HepG2 (cell line): ENCODE data around the gene CCDC170. TPM values are rescaled to one million over a fixed set of nuclear protein-coding genes. Genes with fewer than 3 reads are reported as not detected.
"Not testable (repeated sequence)": the region's sequence is repeated elsewhere in the genome, so short reads cannot be mapped to it uniquely, and the experiment has no call there.

Experiments
- ATAC-seq: fragments of 200-7000 bp; cut with Tn5 transposase; 3 replicates; pipeline ENCODE4 v1.9.1; 2020; ENCODE audit warnings: mild to moderate bottlenecking, moderate library complexity
- BruUV-seq: library from RNA; stranded (reverse); fragments of 400-500 nt; replicated peaks from 2 replicates; lab custom pipeline; 2021; lab: Mats Ljungman, UMichigan
- CTCF ChIA-PET: fragments of 300-600 bp; formaldehyde crosslinking; extraction: SDS; loops from one replicate; lab custom pipeline; 2021; ENCODE audit warnings: low total read pairs, inconsistent platforms, low intra/inter-chr PET ratio; lab: Yijun Ruan, JAX
- POLR2A ChIA-PET: fragments of 350-600 bp; sonication (Branson Sonifier 250); formaldehyde crosslinking; loops from one replicate; lab custom pipeline; 2020; ENCODE audit warnings: antibody characterized with exemption, inconsistent platforms; lab: Yijun Ruan, JAX
- DNase-seq: peaks from one replicate; pipeline ENCODE4 v3.0.0-alpha.2; 2015; ENCODE audit warnings: low spot score
- FAIRE-seq: peaks from 3 replicates; lab custom pipeline; 2011; peaks lifted over from hg19 to GRCh38; lab: Jason Lieb, UNC
- H2AFZ ChIP-seq: one replicate; pipeline ENCODE4 v1.6.1; 2011; ENCODE audit warnings: low read length, inconsistent platforms
- H3K27ac ChIP-seq: fragments of 300-600 bp; 3 replicates; pipeline ENCODE4 v1.8.0; 2011; ENCODE audit warnings: mixed run types, mild to moderate bottlenecking, mixed read lengths, low read length, inconsistent platforms; ENCODE audit not compliant: insufficient read depth; ENCODE audit errors: extremely low read length
- H3K27me3 ChIP-seq, 2 experiments: fragments of 200-600 bp in 1 of 2; 2 replicates in 1 of 2; 3 replicates in 1 of 2; pipeline versions ENCODE4 v1.6.0 to v1.8.0; 2011; ENCODE audit warnings: low read length in 2 of 2, mild to moderate bottlenecking in 2 of 2, moderate library complexity in 2 of 2, inconsistent platforms in 1 of 2; ENCODE audit not compliant: insufficient read depth in 2 of 2, control insufficient read depth in 1 of 2
- H3K36me3 ChIP-seq, 2 experiments: fragments of 200-600 bp in 1 of 2; replicated peaks in 1 of 2; 2 replicates in 1 of 2; 3 replicates in 1 of 2; pipeline versions ENCODE4 v1.5.1 to v1.8.0; 2011; ENCODE audit warnings: low read length in 2 of 2, inconsistent platforms in 1 of 2; ENCODE audit not compliant: insufficient read depth in 2 of 2, control insufficient read depth in 1 of 2
- H3K4me1 ChIP-seq: 2 replicates; pipeline ENCODE4 v1.5.1; 2012; ENCODE audit warnings: low read length, inconsistent platforms; ENCODE audit not compliant: insufficient read depth
- H3K4me2 ChIP-seq: 2 replicates; pipeline ENCODE4 v1.6.0; 2011; ENCODE audit warnings: low read depth, low read length, inconsistent platforms
- H3K4me3 ChIP-seq, 3 experiments: fragments of 200-600 bp in 1 of 3; sonication (generic), shearing (Covaris generic) in 1 of 3; replicated peaks in 1 of 3; 2 replicates each; pipeline ENCODE4 v1.5.1; 2011 to 2016; ENCODE audit warnings: low read length in 3 of 3, inconsistent platforms in 2 of 3, low read depth in 2 of 3, mild to moderate bottlenecking in 2 of 3, control low read depth in 1 of 3, mixed read lengths in 1 of 3; ENCODE audit not compliant: insufficient read depth in 1 of 3
- H3K79me2 ChIP-seq: one replicate; pipeline ENCODE4 v1.6.1; 2011; ENCODE audit warnings: low read length, inconsistent platforms; ENCODE audit not compliant: insufficient read depth
- H3K9ac ChIP-seq: 2 replicates; pipeline ENCODE4 v1.6.0; 2011; ENCODE audit warnings: mild to moderate bottlenecking, low read depth, low read length, inconsistent platforms; ENCODE audit not compliant: insufficient read depth
- H3K9me3 ChIP-seq: 2 replicates; pipeline ENCODE4 v1.5.1; 2012; ENCODE audit warnings: mild to moderate bottlenecking, low read length
- H4K20me1 ChIP-seq: 2 replicates; pipeline ENCODE4 v1.6.0; 2011; ENCODE audit warnings: inconsistent platforms, mild to moderate bottlenecking, low read length, moderate library complexity; ENCODE audit not compliant: insufficient read depth
- HNRNPK ChIP-seq: fragments of 200-400 bp; formaldehyde crosslinking; IDR thresholded peaks from 2 replicates; pipeline ENCODE4 v1.6.1; 2018; ENCODE audit warnings: low read length, low read depth, moderate library complexity, mild to moderate bottlenecking; ENCODE audit not compliant: poor library complexity, severe bottlenecking
- WGBS: methylation state at CpG from one replicate; pipeline ENCODE4 v1.1.6; 2017; ENCODE audit warnings: low lambda C conversion rate; 5-methylcytosine and 5-hydroxymethylcytosine counted together
- in situ Hi-C: cut with HindIII; loops from 2 replicates; pipeline ENCODE4 v1.10.0; 2017; ENCODE audit warnings: low pct_unique_long_range_greater_than_20kb; ENCODE audit not compliant: extremely low pct_ligation_motif_present
- intact Hi-C: fragments of 100-400 bp; cut with micrococcal nuclease; formaldehyde crosslinking; loops from one replicate; pipeline ENCODE4 v1.10.0; 2022; ENCODE audit not compliant: unreplicated experiment
- polyA plus RNA-seq, 8 experiments: library from polyadenylated mRNA; depleted of rRNA in 3 of 8; stranded (reverse) in 7 of 8; unstranded in 1 of 8; fragments of >200 nt; fragmentation: Illumina TruSeq in 4 of 8; extraction: Trizol in 4 of 8; gene quantifications; 2 replicates each; pipeline versions ENCODE4 v1.2.1 to v1.2.3, GENCODE V29; 2011 to 2016; ENCODE audit warnings: low read depth in 4 of 8, missing spikeins in 1 of 8, mixed read lengths in 1 of 8; ENCODE audit not compliant: insufficient read depth in 1 of 8
- total RNA-seq, 5 experiments: library from RNA; depleted of rRNA; stranded (reverse); fragments of >200 nt; fragmentation: Illumina TruSeq; extraction: Trizol; gene quantifications; 2 replicates each; pipeline ENCODE4 v1.2.3, GENCODE V29; 2016; ENCODE audit warnings: low read depth in 1 of 5
- TF ChIP-seq, protein P1 (sequence below): sonication (generic); formaldehyde crosslinking; IDR thresholded peaks from 2 replicates; pipeline ENCODE4 v1.8.1; 2023; ENCODE audit warnings: mild to moderate bottlenecking, missing genetic modification reagents

Gene CCDC170
- total and polyA plus RNA-seq, 2 of the 13 experiments (the other 11 are each of a cell fraction or from before 2014, with no cell fraction given) = 0.90 to 5.1 TPM

DNA sequence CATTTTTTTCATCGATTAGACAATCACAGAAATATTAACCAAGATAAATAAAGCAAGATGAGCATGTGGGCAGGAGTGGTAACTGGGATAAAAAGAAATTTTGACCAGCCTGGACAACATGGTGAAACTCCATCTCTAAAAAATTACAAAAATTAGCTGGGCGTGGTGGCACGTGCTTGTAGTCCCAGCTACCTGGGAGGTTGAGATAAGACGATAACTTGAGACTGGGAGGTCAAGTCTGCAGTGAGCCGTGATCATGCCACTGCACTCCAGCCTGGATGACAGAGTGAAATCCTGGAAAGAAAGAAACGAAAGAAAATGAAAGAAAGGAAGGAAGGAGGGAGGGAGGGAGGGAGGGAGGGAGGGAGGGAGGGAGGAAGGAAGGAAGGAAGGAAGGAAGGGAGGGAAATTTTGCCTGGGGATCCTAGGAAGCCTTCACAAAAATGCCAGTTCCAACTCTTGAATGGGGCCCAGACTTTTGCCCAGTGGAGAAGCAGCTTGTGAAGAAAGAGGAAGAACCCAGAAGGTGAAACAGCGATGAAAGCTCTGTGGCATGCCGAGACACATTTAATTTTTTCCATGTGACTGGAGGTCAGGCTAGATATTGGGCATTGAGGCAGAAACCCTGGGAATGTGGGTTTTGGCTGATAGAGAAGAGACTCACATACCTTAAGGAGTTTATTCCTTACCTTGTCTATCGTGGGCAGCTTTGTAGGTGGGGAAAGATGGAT, 20.3 kb downstream of the CCDC170 start:
- intact Hi-C loops = no loop called here
- Histone ChIP-seq H3K79me2 (no peaks in the 10 kb centered on the region), H3K27me3 (no peaks in the 10 kb centered on the region), H3K9ac (no peak overlapping the region), H3K4me1 (no peaks in the 10 kb centered on the region), H3K4me2 (no peak overlapping the region), H4K20me1 (no peaks in the 10 kb centered on the region), H3K36me3 (no peaks in the 10 kb centered on the region), H3K27ac (no peak overlapping the region), H3K4me3 (no peak overlapping the region), H3K9me3 (peaks cover 7% of the 10 kb centered on the region), H2AFZ (no peak overlapping the region)
- ChIA-PET POLR2A (no interaction called here), CTCF (no interaction called here)
- WGBS = 83% methylated on average over 9 of the region's 9 CpGs
- BruUV-seq = no TSS peak
- ATAC-seq = no peak
- DNase-seq = no peak
- TF ChIP-seq, protein P1, sequence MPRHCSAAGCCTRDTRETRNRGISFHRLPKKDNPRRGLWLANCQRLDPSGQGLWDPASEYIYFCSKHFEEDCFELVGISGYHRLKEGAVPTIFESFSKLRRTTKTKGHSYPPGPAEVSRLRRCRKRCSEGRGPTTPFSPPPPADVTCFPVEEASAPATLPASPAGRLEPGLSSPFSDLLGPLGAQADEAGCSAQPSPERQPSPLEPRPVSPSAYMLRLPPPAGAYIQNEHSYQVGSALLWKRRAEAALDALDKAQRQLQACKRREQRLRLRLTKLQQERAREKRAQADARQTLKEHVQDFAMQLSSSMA (CRISPR knock-in tag) = no peak
- peak; percentile 56 for TF ChIP-seq HNRNPK
- FAIRE-seq = no peak
- in situ Hi-C loops = no loop called here

DNA sequence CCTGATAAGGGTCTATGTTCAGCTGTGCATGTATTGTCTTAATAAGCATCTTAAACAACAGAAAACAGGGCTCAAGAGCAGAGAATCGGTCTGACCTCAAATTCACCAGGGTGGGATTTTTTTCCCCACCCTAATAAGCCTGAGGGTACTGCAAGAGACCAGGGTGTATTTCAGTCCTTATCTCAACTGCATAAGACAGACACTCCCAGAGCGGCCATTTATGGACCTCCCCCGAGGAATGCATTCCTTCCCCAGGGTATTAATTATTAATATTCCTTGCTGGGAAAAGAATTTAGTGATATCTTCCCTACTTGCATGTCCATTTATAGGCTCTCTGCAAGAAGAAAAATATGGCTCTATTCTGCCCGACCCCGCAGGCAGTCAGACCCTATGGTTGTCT, 25.2 kb downstream of the CCDC170 start:
- in situ Hi-C loops, H3K79me2 ChIP-seq, intact Hi-C loops, POLR2A ChIA-PET, BruUV-seq, H4K20me1 ChIP-seq, H2AFZ ChIP-seq, DNase-seq, CTCF ChIA-PET, FAIRE-seq, H3K4me2 ChIP-seq, H3K4me3 ChIP-seq, H3K9ac ChIP-seq, H3K27me3 ChIP-seq, H3K4me1 ChIP-seq, H3K36me3 ChIP-seq, H3K27ac ChIP-seq, ATAC-seq: not testable (repeated sequence)
- 88% methylated on average over 5 of the region's 5 CpGs for WGBS
- H3K9me3 ChIP-seq = peaks cover 45% of the 10 kb centered on the region
